ENCODE measurements around the gene MMD2. TPM values are rescaled to one million over a fixed set of nuclear protein-coding genes. Genes with fewer than 3 reads are reported as not detected.

MMD2 gene
- polyA plus RNA-seq, 1 experiment, result not detected

DNA sequence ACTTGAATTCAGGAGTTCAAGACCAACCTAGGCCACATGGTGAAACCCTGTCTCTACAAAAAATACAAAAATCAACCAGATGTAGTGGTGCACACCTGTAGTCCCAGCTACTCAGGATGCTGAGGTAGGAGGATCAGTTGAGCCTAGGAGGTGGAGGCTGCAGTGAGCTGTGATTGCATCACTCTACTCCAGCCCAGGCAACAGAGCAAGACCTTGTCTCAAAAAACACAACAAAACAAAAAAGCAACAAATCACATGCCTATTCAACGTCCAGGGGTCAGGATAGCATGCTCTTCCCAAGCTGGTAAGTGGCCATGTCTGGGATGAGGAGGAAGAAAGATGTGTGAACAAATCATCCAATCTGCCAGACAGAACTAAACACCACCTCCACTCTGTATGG, 69.3 kb downstream of the MMD2 start:
- CTCF ChIA-PET, result no interaction called here
- no peak for DNase-seq (ENCODE audit: low read depth)
- TF ChIP-seq, protein P1, sequence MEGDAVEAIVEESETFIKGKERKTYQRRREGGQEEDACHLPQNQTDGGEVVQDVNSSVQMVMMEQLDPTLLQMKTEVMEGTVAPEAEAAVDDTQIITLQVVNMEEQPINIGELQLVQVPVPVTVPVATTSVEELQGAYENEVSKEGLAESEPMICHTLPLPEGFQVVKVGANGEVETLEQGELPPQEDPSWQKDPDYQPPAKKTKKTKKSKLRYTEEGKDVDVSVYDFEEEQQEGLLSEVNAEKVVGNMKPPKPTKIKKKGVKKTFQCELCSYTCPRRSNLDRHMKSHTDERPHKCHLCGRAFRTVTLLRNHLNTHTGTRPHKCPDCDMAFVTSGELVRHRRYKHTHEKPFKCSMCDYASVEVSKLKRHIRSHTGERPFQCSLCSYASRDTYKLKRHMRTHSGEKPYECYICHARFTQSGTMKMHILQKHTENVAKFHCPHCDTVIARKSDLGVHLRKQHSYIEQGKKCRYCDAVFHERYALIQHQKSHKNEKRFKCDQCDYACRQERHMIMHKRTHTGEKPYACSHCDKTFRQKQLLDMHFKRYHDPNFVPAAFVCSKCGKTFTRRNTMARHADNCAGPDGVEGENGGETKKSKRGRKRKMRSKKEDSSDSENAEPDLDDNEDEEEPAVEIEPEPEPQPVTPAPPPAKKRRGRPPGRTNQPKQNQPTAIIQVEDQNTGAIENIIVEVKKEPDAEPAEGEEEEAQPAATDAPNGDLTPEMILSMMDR (IDR thresholded peaks at IDR 0.05; ENCODE audit: insufficient read depth, low read depth, low read length), result no peak

DNA sequence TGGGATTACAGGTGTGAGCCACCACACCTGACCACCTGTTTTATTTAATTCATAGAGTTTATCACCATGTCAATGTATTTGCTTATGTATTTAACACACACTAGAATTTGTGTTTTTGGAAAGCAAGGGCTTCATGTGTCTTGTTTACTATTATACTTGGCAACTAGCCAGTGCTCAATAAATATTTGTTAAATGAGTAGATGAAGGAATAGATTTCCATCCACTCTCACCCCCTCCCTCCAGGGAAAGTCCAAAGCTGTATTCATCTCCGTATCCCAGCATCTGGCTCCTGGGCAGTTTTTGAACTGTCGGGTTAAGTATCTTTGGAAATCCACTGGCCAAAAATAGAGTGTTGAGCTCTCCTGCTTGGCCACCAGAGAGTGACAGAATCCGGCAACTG, 70.8 kb downstream of the MMD2 start:
- no peak for DNase-seq (ENCODE audit: low read depth)
- Histone ChIP-seq H3K27me3 (ENCODE audit: control insufficient read depth, insufficient read depth, low read length) (no peaks in the 10 kb centered on the region), H3K36me3 (ENCODE audit: control insufficient read depth, insufficient read depth, low read length) (no peaks in the 10 kb centered on the region), H3K4me3 (ENCODE audit: low read depth, low read length) (no peak overlapping the region)
- POLR2A ChIA-PET, result no interaction called here
- CTCF ChIA-PET, result interaction anchor here (1.1 kb wide), 1 partner anchor 90 kb away, joined by 3 read pairs; no protein-coding TSS in a partner anchor
- TF ChIP-seq, protein P1 (IDR thresholded peaks at IDR 0.05; ENCODE audit: insufficient read depth, low read depth, low read length), result no peak

More for the DNA sequence above, 69.3 kb downstream of the MMD2 start:
- POLR2A ChIA-PET, result no interaction called here
- Histone ChIP-seq H3K36me3 (ENCODE audit: control insufficient read depth, insufficient read depth, low read length) (no peaks in the 10 kb centered on the region), H3K4me3 (ENCODE audit: low read depth, low read length) (no peak overlapping the region), H3K27me3 (ENCODE audit: control insufficient read depth, insufficient read depth, low read length) (no peaks in the 10 kb centered on the region)

DNA sequence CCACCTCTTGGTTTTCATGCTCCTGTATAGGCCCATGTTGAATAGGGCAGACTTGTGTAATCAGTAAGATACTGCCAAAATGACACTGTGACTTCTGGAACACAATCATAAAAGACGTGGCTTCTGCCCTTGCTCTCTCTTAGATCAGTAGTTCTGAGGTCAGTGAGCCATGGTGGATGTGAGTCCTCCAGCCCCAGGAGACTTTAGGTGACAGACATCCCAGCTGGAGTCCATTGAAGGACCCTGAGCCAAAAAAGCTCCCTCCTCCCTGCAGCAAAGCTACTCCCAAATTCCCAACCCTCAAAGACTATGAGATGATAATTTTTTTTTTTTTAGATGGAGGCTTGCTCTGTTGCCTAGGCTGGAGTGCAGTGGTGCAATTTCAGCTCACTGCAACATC, 72.3 kb downstream of the MMD2 start:
- TF ChIP-seq, protein P1 (IDR thresholded peaks at IDR 0.05; ENCODE audit: insufficient read depth, low read depth, low read length), result no peak
- Histone ChIP-seq H3K27me3 (ENCODE audit: control insufficient read depth, insufficient read depth, low read length) (no peaks in the 10 kb centered on the region), H3K4me3 (ENCODE audit: low read depth, low read length) (no peak overlapping the region), H3K36me3 (ENCODE audit: control insufficient read depth, insufficient read depth, low read length) (no peaks in the 10 kb centered on the region)
- ChIA-PET POLR2A (no interaction called here), CTCF (interaction anchor here (0.9 kb wide), 1 partner anchor 14 kb away, joined by 3 read pairs; no protein-coding TSS in a partner anchor)
- DNase-seq (ENCODE audit: low read depth), result no peak

DNA sequence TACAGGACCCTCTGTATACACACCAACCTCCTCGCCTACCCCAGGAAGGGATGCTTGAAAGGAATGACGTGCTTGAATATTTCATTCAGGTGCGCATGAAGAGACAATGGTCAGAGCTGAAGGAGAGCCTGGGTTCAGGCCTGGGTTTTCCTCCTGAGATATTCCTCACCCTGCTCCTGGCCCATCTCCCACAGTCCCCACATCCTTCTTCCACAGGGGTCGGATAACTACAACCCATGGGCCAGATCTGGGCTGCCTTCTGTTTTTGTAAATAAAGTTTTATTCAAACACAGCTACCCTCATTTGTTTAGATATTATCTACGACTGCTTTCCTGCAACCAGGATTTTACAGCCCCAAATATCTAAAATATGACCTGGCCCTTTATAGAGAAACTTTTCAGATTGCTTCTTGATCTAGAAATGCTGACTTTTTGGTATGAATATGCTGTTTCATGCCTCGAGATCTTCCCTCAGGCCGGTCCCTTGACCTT, 73.6 kb downstream of the MMD2 start:
- POLR2A ChIA-PET, result no interaction called here
- Histone ChIP-seq H3K4me3 (ENCODE audit: low read depth, low read length) (no peak overlapping the region), H3K36me3 (ENCODE audit: control insufficient read depth, insufficient read depth, low read length) (no peaks in the 10 kb centered on the region), H3K27me3 (ENCODE audit: control insufficient read depth, insufficient read depth, low read length) (no peaks in the 10 kb centered on the region)
- CTCF ChIA-PET, result interaction anchor here (0.6 to 6.1 kb wide), 3 partner anchors 17 to 276 kb away, joined by 3 to 38 read pairs (median 8); no protein-coding TSS in a partner anchor
- TF ChIP-seq, protein P1 (IDR thresholded peaks at IDR 0.05; ENCODE audit: insufficient read depth, low read depth, low read length), result no peak
- no peak for DNase-seq (ENCODE audit: low read depth)

DNA sequence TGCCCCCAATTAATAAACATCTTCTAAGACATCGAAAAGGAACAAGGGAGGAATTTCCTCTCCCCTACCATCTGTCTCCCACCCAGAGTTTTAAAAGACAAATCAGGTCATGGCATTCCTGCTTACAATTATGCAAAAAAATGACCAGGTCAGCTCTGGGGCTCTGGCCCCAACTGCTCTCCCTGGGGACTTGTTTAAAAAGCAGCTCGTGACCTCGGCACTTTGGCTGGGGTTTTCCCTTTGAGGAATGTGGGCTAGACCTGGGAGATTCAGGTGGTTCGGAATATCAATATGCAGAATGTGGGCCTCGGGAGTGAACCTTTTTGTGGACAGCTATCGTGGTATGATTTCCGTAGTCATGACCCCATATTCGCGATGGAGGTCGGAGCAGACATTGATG, 74.8 kb downstream of the MMD2 start:
- no peak for DNase-seq (ENCODE audit: low read depth)
- no peak overlapping the region for H3K4me3 ChIP-seq (ENCODE audit: low read depth, low read length)
- H3K27me3 ChIP-seq (ENCODE audit: control insufficient read depth, insufficient read depth, low read length), result no peaks in the 10 kb centered on the region
- ChIA-PET CTCF (interaction anchor here (0.6 to 6.1 kb wide), 18 partner anchors 8 to 91 kb away, joined by 3 to 38 read pairs (median 6); no protein-coding TSS in a partner anchor), POLR2A (no interaction called here)
- H3K36me3 ChIP-seq (ENCODE audit: control insufficient read depth, insufficient read depth, low read length), result no peaks in the 10 kb centered on the region
- TF ChIP-seq, protein P1 (IDR thresholded peaks at IDR 0.05; ENCODE audit: insufficient read depth, low read depth, low read length), result no peak
